Heart left ventricle (tissue), 13 donors: Measurements from ENCODE around the gene BBOF1.

Source experiments
- CTCF ChIP-seq, 12 donors: fragments of 200-600 bp; sonication (generic) in 4 of 12; IDR thresholded peaks; one replicate each; pipeline versions ENCODE4 v1.5.0 to v1.8.0; 2018 to 2022; ENCODE audit warnings: antibody characterized with exemption in 12 of 12, mild to moderate bottlenecking in 5 of 12
- POLR2A ChIP-seq, 2 donors: fragments of 450-650 bp; IDR thresholded peaks; one replicate each; pipeline ENCODE4 v1.6.1; 2017; ENCODE audit warnings: antibody characterized with exemption in 2 of 2, mild to moderate bottlenecking in 2 of 2, moderate library complexity in 2 of 2
- donor health status: ischemic (EF 13 %, LVEDD 7.1; RV severe dilation, severe dysfunction).
- donor health status: DM: no; HTN: yes; CAD: no.
- donor health status: DM: no; HTN: no; CAD: no.
- donor health status: ischemic (EF 25% LVEDD 6.9; RV normal size, moderate dysfunction).
- donor health status: ischemic (EF 25% LVEDD 5.7; RV mildly dilated, moderate dysfunction).
- donor health status: ischemic (EF 35%, LVEDD 5.7; RV mildly dilated, moderate dysfunction).
- donor health status: nonischemic (EF 11% LVEDD 7.7; RV severe dilation, severe dysfunction).
- donor health status: DM: yes; HTN: yes; CAD: no.
- donor health status: PGD.
- donor health status: ischemic (EF 29% LVEDD 5.4; RV normal size, mild dysfunction).
- donor health status: nonischemic (EF 23%, LVEDD 6.1; RV moderate dilation, normal function).

- no peak for TF ChIP-seq POLR2A (IDR thresholded peaks at IDR 0.05)
- no peak for TF ChIP-seq CTCF (IDR thresholded peaks at IDR 0.05)
These were observed 29.1 kb downstream of the BBOF1 start for GRCh38 chr14:74048281-74048680.
